ENCODE results near the gene FAM200B.

- TF ChIP-seq CTCF (IDR thresholded peaks at IDR 0.05; ENCODE audit: low read depth, low read length, missing input control) (no peak), REST (IDR thresholded peaks at IDR 0.05) (no peak), GABPA (IDR thresholded peaks at IDR 0.05 in 1 of 2, conservative IDR thresholded peaks at IDR 0.05 in 1 of 2) (no peak), SP1 (IDR thresholded peaks at IDR 0.05) (no peak), MAX (IDR thresholded peaks at IDR 0.05) (no peak), ZBTB33 (IDR thresholded peaks at IDR 0.05) (no peak), TAF1 (conservative IDR thresholded peaks at IDR 0.05) (no peak), EGR1 (IDR thresholded peaks at IDR 0.05; ENCODE audit: low read depth in 2 of 2) (no peak), RXRA (IDR thresholded peaks at IDR 0.05) (no peak), YY1 (IDR thresholded peaks at IDR 0.05) (no peak), JUND (IDR thresholded peaks at IDR 0.05) (no peak), RAD21 (IDR thresholded peaks at IDR 0.05) (no peak)
Observed at GRCh38 chr4:15720851-15721250, 39.2 kb downstream of the FAM200B start.
